HFF-Myc (cell line): ENCODE data around the gene EGLN2.

Experiments
- DNase-seq: peaks from one replicate; pipeline ENCODE4 v3.0.0-alpha.2; 2011; ENCODE audit warnings: low read depth; ENCODE audit errors: extremely low read depth
- H3K4me3 ChIP-seq: replicated peaks from 2 replicates; pipeline ENCODE4 v1.5.1; 2011; ENCODE audit warnings: low read depth, mild to moderate bottlenecking, control low read depth, low read length
- TF ChIP-seq, protein P1 (sequence below): IDR thresholded peaks from 2 replicates; pipeline ENCODE4 v1.5.1; 2012; ENCODE audit warnings: mild to moderate bottlenecking, low read depth, low read length, control low read depth; ENCODE audit errors: missing control alignments

The EGLN2 gene

DNA sequence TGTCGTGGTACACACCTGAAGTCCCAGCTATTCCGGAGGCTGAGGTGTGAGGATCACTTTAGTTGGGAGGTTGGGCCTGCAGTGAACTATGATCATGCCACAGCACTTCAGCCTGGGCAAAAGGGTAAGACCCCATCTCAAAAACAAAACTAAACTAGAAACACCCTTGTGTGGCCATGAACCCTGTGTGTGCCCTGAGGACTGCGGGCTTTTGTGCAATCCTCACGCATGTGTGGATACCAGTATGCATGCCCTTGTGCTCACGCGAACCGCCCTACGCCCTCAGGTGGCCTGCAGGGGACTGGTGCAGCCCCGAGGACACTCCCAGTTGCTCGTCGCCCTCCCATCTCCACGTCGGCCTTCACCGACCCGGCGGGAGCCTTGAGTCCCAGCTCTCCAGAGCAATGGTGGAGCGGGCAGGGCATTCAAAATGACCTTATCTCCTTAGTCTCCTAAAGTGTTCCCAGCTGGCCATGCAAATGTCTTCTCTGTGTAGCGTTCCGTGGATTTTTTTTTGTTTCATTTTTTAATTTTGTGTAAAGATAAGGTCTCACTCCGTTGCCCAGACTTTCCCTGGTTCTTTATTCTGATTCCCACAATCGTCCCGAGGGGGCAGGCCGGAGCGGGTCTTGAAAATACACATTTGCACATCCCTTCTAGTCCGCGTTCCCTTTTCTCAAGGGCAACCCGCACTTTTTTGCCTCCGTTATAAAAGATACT is 868 bp upstream of the EGLN2 start:
- no peak for DNase-seq
- TF ChIP-seq, protein P1, sequence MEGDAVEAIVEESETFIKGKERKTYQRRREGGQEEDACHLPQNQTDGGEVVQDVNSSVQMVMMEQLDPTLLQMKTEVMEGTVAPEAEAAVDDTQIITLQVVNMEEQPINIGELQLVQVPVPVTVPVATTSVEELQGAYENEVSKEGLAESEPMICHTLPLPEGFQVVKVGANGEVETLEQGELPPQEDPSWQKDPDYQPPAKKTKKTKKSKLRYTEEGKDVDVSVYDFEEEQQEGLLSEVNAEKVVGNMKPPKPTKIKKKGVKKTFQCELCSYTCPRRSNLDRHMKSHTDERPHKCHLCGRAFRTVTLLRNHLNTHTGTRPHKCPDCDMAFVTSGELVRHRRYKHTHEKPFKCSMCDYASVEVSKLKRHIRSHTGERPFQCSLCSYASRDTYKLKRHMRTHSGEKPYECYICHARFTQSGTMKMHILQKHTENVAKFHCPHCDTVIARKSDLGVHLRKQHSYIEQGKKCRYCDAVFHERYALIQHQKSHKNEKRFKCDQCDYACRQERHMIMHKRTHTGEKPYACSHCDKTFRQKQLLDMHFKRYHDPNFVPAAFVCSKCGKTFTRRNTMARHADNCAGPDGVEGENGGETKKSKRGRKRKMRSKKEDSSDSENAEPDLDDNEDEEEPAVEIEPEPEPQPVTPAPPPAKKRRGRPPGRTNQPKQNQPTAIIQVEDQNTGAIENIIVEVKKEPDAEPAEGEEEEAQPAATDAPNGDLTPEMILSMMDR: peak; percentile 28
- peak overlapping the region; percentile 78 for H3K4me3 ChIP-seq

DNA sequence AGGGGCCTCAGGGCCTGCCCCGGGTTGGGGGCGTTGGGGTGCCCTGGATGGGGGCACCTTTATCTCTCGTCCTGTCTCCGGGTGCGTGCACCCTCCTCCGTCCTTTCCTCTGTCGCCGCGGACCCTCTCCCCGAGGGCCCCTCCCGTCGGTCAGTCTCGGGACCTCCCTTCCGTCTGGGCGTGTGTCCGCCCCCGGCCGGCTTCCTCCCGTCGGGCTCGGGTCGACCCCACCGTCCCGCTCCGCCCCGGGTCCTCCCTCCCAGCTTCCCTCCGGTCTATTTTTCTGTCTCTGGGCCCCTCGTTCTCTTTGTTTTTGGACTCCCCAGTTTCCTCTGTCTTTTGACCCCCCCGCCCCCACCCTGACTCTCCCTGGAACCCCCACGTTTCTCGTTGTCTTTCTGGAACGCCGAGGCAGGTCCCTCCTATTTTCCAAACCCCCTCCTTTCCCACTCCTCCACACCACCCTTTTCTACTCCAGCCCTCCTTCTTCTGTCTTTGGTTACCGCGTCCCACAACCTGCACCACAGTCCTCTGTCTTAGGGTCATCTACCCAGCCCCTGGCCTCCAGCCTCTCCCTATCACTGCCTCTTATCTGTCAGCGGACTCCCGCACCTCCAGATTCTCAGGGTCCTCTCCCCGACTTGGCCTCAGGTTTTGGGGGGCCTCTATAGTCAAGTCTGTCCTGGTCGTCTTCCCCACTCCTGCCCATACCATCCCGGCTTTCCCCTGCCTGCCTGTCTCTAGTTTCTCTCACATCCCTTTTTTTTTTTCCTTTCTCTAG is 757 bp downstream of the EGLN2 start:
- peak overlapping the region; percentile 78 for H3K4me3 ChIP-seq
- DNase-seq: no peak
- TF ChIP-seq, protein P1: no peak

DNA sequence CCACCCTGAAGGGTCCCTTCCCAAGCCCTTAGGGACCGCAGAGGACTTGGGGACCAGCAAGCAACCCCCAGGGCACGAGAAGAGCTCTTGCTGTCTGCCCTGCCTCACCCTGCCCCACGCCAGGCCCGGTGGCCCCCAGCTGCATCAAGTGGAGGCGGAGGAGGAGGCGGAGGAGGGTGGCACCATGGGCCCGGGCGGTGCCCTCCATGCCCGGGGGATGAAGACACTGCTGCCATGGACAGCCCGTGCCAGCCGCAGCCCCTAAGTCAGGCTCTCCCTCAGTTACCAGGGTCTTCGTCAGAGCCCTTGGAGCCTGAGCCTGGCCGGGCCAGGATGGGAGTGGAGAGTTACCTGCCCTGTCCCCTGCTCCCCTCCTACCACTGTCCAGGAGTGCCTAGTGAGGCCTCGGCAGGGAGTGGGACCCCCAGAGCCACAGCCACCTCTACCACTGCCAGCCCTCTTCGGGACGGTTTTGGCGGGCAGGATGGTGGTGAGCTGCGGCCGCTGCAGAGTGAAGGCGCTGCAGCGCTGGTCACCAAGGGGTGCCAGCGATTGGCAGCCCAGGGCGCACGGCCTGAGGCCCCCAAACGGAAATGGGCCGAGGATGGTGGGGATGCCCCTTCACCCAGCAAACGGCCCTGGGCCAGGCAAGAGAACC is 1.5 kb downstream of the EGLN2 start:
- TF ChIP-seq, protein P1: no peak
- H3K4me3 ChIP-seq: peak overlapping the region; percentile 78
- DNase-seq: no peak

DNA sequence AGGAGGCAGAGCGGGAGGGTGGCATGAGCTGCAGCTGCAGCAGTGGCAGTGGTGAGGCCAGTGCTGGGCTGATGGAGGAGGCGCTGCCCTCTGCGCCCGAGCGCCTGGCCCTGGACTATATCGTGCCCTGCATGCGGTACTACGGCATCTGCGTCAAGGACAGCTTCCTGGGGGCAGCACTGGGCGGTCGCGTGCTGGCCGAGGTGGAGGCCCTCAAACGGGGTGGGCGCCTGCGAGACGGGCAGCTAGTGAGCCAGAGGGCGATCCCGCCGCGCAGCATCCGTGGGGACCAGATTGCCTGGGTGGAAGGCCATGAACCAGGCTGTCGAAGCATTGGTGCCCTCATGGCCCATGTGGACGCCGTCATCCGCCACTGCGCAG is 2.0 kb downstream of the EGLN2 start:
- TF ChIP-seq, protein P1: no peak
- peak overlapping the region; percentile 78 for H3K4me3 ChIP-seq
- no peak for DNase-seq

DNA sequence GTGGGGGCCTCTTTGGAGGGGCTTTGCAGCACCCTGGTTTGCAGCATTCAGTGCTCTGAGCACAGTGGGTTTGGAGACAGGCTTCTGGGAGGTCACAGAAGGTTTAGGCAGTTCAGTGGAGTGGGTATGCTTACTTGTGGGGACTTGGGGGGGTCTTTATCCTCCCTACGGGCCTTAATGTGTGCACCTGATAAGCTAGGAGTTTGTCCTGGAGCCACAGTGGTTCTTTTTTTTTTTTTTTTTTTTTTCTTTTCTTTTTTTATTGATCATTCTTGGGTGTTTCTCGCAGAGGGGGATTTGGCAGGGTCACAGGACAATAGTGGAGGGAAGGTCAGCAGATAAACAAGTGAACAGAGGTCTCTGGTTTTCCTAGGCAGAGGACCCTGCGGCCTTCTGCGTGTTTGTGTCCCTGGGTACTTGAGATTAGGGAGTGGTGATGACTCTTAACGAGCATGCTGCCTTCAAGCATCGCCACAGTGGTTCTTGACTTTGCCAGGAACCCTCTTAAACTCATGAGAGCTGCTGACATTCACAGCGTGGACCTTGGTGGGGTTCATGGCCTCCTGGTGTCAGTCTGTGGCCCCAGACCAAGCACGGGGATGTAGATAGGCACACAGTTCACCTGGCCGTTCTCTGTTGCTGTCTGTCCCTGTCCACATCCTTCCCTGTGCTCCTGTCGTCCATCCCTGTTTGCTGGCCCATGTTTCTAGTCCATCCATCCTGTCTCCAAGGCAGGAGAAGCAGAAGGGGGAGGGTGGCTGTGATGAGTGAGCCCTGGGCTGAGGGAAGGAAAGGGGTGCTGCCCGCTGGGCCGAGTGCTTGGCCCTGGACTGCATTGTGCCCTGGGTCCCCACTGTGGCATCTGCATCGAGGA is 2.7 kb downstream of the EGLN2 start:
- TF ChIP-seq, protein P1: no peak
- DNase-seq: no peak
- H3K4me3 ChIP-seq: peak overlapping the region; percentile 78

DNA sequence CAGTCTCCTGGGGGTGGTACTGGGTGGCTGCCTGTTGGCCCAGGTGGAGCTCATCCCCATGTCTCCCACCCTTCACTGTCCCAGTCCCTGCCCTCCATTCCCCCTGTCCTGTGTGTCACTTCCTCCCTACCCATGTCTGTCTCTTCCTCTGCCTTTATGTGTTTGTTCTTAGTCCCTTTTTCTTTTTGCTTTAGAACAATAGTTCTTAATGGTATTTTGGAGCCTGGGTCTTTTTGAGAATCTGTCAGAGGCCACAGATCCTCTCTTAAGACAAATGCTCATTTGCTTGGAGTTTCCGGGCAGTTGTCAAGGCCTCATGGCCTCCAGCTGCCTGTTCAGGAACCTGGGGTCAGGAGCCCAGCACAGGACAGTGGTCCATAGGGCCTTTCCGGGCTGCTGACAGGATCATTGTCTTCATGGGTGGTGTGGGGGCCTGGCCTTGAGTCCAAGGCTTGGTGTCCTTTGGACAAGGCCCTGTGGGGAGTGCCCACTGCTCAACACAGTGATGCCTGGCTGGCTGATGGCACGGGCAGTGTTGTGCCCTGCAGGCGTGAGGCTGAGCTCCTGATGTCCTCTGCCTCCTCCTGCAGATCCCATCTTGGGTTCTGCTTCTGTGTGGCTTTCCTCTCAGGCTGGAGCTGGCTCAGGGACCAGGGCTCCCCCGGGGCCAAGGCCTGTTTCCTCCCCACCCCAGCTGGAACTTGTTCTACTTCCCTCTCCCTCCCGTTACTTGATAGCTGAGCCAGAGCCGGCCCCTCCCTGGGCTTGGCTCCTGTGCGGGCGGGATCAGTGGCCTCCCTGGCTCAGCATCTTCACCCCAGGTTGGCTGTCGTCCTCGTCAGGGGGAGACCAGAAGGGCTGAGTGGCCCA is 3.5 kb downstream of the EGLN2 start:
- H3K4me3 ChIP-seq: peak overlapping the region; percentile 78
- no peak for DNase-seq
- TF ChIP-seq, protein P1: no peak
